GM06990 (cell line): ENCODE measurements around the gene SLC2A14.
"Not testable (repeated sequence)": the region's sequence is repeated elsewhere in the genome, so short reads cannot be mapped to it uniquely, and the experiment has no call there.

Source experiments
- DNase-seq: peaks from one replicate; pipeline ENCODE4 v3.0.0-alpha.2; 2011; ENCODE audit not compliant: insufficient read length; ENCODE audit errors: extremely low read depth
- H3K27me3 ChIP-seq: replicated peaks from 2 replicates; pipeline ENCODE4 v1.6.0; 2011; ENCODE audit warnings: low read length; ENCODE audit not compliant: control insufficient read depth, insufficient read depth
- H3K36me3 ChIP-seq: 2 replicates; pipeline ENCODE4 v1.5.1; 2011; ENCODE audit warnings: low read length; ENCODE audit not compliant: control insufficient read depth, insufficient read depth
- H3K4me3 ChIP-seq: replicated peaks from 2 replicates; pipeline ENCODE4 v1.5.1; 2011; ENCODE audit warnings: low read depth, mild to moderate bottlenecking, control low read depth, low read length
- CTCF ChIP-seq: IDR thresholded peaks from 2 replicates; pipeline ENCODE4 v1.5.1; 2011; ENCODE audit warnings: low read length, control low read depth, mild to moderate bottlenecking, inconsistent platforms; ENCODE audit not compliant: insufficient read depth, poor library complexity, severe bottlenecking

SLC2A14 gene

GRCh38 chr12:7872566-7873319, at the start of gene SLC2A14:
Gene SLC2A14, minus strand, starts transcription at chr12:7872915. Its CDS starts 3,035 bp downstream, at chr12:7869880.
- Histone ChIP-seq H3K36me3 (no peaks in the 10 kb centered on the region), H3K4me3 (no peak within 1 kb of the TSS), H3K27me3 (no peaks in the 10 kb centered on the region)
- DNase-seq = no peak
- no peak for TF ChIP-seq CTCF

GRCh38 chr12:7921181-7921580, 48.5 kb upstream of the SLC2A14 start:
- not testable (repeated sequence) for H3K36me3 ChIP-seq, DNase-seq, H3K27me3 ChIP-seq, H3K4me3 ChIP-seq

DNA sequence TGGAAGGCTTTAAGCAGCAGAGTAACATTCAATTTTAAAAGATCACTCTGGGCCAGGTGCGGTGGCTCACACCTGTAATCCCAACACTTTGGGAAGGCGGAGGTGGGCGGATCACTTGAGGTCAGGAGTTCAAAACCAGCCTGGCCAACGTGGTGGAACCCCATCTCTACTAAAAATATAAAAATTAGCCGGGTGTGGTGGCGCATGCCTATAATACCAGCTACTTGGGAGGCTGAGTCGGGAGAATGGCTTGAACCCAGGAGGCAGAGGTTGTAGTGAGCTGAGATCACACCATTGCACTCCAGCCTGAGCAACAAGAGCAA, 45.5 kb upstream of the SLC2A14 start:
- H3K36me3 ChIP-seq, H3K27me3 ChIP-seq, DNase-seq, H3K4me3 ChIP-seq: not testable (repeated sequence)

GRCh38 chr12:7917392-7918267, 44.9 kb upstream of the SLC2A14 start:
- DNase-seq = no peak
- Histone ChIP-seq H3K27me3 (no peaks in the 10 kb centered on the region), H3K36me3 (peaks cover 2% of the 10 kb centered on the region)

DNA sequence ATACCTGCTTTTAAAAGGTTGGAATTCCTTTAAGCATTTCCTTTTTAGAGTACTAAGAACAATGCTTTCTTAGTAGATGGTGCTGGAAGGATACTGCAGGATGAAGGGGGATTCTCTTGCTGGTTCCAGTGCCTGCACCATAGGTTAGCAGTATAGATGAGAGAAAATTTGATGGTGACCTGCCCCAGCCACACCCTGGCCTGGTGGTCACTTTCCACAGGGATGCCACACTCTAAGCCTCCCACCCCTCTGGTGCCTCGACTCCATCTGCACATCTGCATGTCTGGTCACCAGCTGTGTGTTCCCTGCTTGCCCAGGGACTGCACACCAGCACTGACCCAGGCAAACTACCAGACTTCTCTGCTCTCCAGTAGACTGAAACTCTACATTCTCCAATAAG, 44.2 kb upstream of the SLC2A14 start:
- DNase-seq = no peak
- Histone ChIP-seq H3K27me3 (no peaks in the 10 kb centered on the region), H3K36me3 (peaks cover under 1% of the 10 kb centered on the region), H3K4me3 (no peak overlapping the region)
- TF ChIP-seq CTCF = no peak

More at GRCh38 chr12:7917392-7918267, 44.9 kb upstream of the SLC2A14 start:
- no peak for TF ChIP-seq CTCF
- no peak overlapping the region for H3K4me3 ChIP-seq

GRCh38 chr12:7915661-7916403, 43.1 kb upstream of the SLC2A14 start:
- Histone ChIP-seq H3K27me3 (no peaks in the 10 kb centered on the region), H3K4me3 (no peak overlapping the region), H3K36me3 (no peaks in the 10 kb centered on the region; the same call in 1 of the 2 replicates)
- no peak for DNase-seq
- TF ChIP-seq CTCF = no peak

- H3K4me3 ChIP-seq, H3K27me3 ChIP-seq, H3K36me3 ChIP-seq, DNase-seq: not testable (repeated sequence)
These were observed 37.4 kb upstream of the SLC2A14 start for GRCh38 chr12:7910106-7910505.
